GM23248 (cell line): ENCODE results near the gene FGD5.

Experiments used
- EZH2 ChIP-seq: fragments of 200-600 bp; sonication (generic); IDR thresholded peaks from 2 replicates; pipeline ENCODE4 v1.6.1; 2018; ENCODE audit warnings: antibody characterized with exemption, mild to moderate bottlenecking; ENCODE audit not compliant: insufficient read depth, poor library complexity, severe bottlenecking
- EZH2phosphoT487 ChIP-seq: fragments of 200-600 bp; sonication (generic); IDR thresholded peaks from 2 replicates; pipeline ENCODE4 v1.6.1; 2018; ENCODE audit warnings: antibody characterized with exemption, moderate library complexity, mild to moderate bottlenecking, low read depth; ENCODE audit not compliant: insufficient read depth

- TF ChIP-seq EZH2 (no peak), EZH2phosphoT487 (no peak)
Measured at GRCh38 chr3:14808502-14809266, 10.1 kb upstream of the FGD5 start.
